ENCODE data around the gene MAG. TPM values are rescaled to one million over a fixed set of nuclear protein-coding genes. Genes with fewer than 3 reads are reported as not detected.
A peak's percentile ranks its signal among the peaks of the same experiment; 100 is the strongest.

MAG gene
- total and polyA plus RNA-seq, 10 of the 15 experiments (the other 5 are each of a cell fraction or from before 2014, with no cell fraction given): 0.03 to 0.82 (median 0.17) TPM; not detected in 2

- TF ChIP-seq HSF1 (IDR thresholded peaks at IDR 0.05; ENCODE audit: low read depth, low read length) (no peak), ZNF274 (IDR thresholded peaks at IDR 0.05; ENCODE audit: insufficient read depth, insufficient read length) (no peak), NFYB (IDR thresholded peaks at IDR 0.05; ENCODE audit: insufficient read depth, low read depth, low read length) (no peak), ZNF384 (IDR thresholded peaks at IDR 0.05; ENCODE audit: borderline replicate concordance, low read depth, low read length) (no peak), RAD51 (IDR thresholded peaks at IDR 0.05) (no peak), HDGF (IDR thresholded peaks at IDR 0.05) (peak; percentile 92), PML (IDR thresholded peaks at IDR 0.05; ENCODE audit: low read length) (peak; percentile 24; the same call in 1 of the 2 replicates), FOS (IDR thresholded peaks at IDR 0.05; ENCODE audit: borderline replicate concordance, extremely low read depth, insufficient read length) (no peak), BRCA1 (IDR thresholded peaks at IDR 0.05; ENCODE audit: low read depth, low read length) (0 out of 2 replicates have a peak, but pooled peaks have one; percentile 25), RELB (IDR thresholded peaks at IDR 0.05; ENCODE audit: low read depth) (no peak; the same call in none of the 2 replicates), ZBTB11 (CRISPR knock-in tag; IDR thresholded peaks at IDR 0.05) (no peak), KAT2A (conservative IDR thresholded peaks at IDR 0.05; ENCODE audit: control insufficient read depth, low read depth, low read length) (no peak), ZNF217 (IDR thresholded peaks at IDR 0.05) (no peak), BACH1 (IDR thresholded peaks at IDR 0.05; ENCODE audit: borderline replicate concordance) (no peak), WRNIP1 (IDR thresholded peaks at IDR 0.05; ENCODE audit: borderline replicate concordance, low read depth, low read length) (no peak), CHD1 (IDR thresholded peaks at IDR 0.05; ENCODE audit: low read depth, low read length) (no peak), STAT3 (IDR thresholded peaks at IDR 0.05; ENCODE audit: low read depth, low read length) (no peak), MEF2A (IDR thresholded peaks at IDR 0.05; ENCODE audit: insufficient read depth, low read depth, low read length) (peak; percentile 44; the same call in 1 of the 2 replicates), SMC3 (IDR thresholded peaks at IDR 0.05; ENCODE audit: borderline replicate concordance, low read length) (peak; percentile 39; the same call in 1 of the 2 replicates), EGR1 (IDR thresholded peaks at IDR 0.05; ENCODE audit: borderline replicate concordance in 1 of 2, low read depth in 2 of 2, low read length in 2 of 2) (peak in 1 of 2 experiments; percentile 83; a peak in 2 of 3 replicates), FOXK2 (IDR thresholded peaks at IDR 0.05) (no peak)
Measured at GRCh38 chr19:35247526-35248309, 44.2 kb upstream of the MAG start (continued).

All from GM12878 (cell line).